Measurements from ENCODE around the gene CYLD. TPM values are rescaled to one million over a fixed set of nuclear protein-coding genes. Genes with fewer than 3 reads are reported as not detected.

CYLD gene
- 26.7 and 27.8 TPM in 2 replicates for total RNA-seq
- long read RNA-seq, transcript CYLD-214 (18 exons, 3,513 nt), result major isoform, 30 of 92 reads
- long read RNA-seq, partial matches to known transcripts, result 42 of 92 reads
- long read RNA-seq, other reads (novel, unspliced or antisense), result 20 of 92 reads

- DNase-seq (ENCODE audit: extremely low spot score, unreplicated experiment), result peak; percentile 100
- no peak for TF ChIP-seq CTCF (IDR thresholded peaks at IDR 0.05)
- no peaks in the 10 kb centered on the region for H3K9me3 Mint-ChIP-seq (ENCODE audit: unreplicated experiment)
- H3K27me3 Mint-ChIP-seq (ENCODE audit: unreplicated experiment), result peaks cover 9% of the 10 kb centered on the region
- peaks cover 20% of the 10 kb centered on the region for H3K4me1 Mint-ChIP-seq (ENCODE audit: unreplicated experiment)
- H3K27ac Mint-ChIP-seq (ENCODE audit: unreplicated experiment), result peak within 1 kb of the TSS; percentile 78
- H3K36me3 Mint-ChIP-seq (ENCODE audit: unreplicated experiment), result peaks cover 7% of the 10 kb centered on the region
- peak within 1 kb of the TSS; percentile 78 for H3K4me3 Mint-ChIP-seq (ENCODE audit: unreplicated experiment)
These were observed at the start of gene CYLD for GRCh38 chr16:50741781-50742575. CYLD (plus strand) TSS chr16:50742086; CDS start chr16:50749699, 7,613 bp downstream.

GRCh38 chr16:50692644-50692998 lies 49.3 kb upstream of the CYLD start:
- Mint-ChIP-seq H3K9me3 (ENCODE audit: unreplicated experiment) (no peaks in the 10 kb centered on the region), H3K27me3 (ENCODE audit: unreplicated experiment) (peaks cover 33% of the 10 kb centered on the region), H3K4me1 (ENCODE audit: unreplicated experiment) (peaks cover 15% of the 10 kb centered on the region), H3K27ac (ENCODE audit: unreplicated experiment) (no peak overlapping the region), H3K36me3 (ENCODE audit: unreplicated experiment) (no peaks in the 10 kb centered on the region), H3K4me3 (ENCODE audit: unreplicated experiment) (no peak overlapping the region)
- DNase-seq (ENCODE audit: extremely low spot score, unreplicated experiment), result no peak
- TF ChIP-seq CTCF (IDR thresholded peaks at IDR 0.05), result no peak

GRCh38 chr16:50692999-50693781 lies 48.7 kb upstream of the CYLD start, which contains the start of gene NOD2:
NOD2 (plus strand) TSS chr16:50693606; CDS start chr16:50699496, 5,890 bp downstream.
- no peak within 1 kb of the TSS for H3K27ac Mint-ChIP-seq (ENCODE audit: unreplicated experiment)
- peak within 1 kb of the TSS; percentile 31 for H3K4me3 Mint-ChIP-seq (ENCODE audit: unreplicated experiment)
- H3K36me3 Mint-ChIP-seq (ENCODE audit: unreplicated experiment), result no peaks in the 10 kb centered on the region
- DNase-seq (ENCODE audit: extremely low spot score, unreplicated experiment), result no peak
- TF ChIP-seq CTCF (IDR thresholded peaks at IDR 0.05), result no peak
- peaks cover 33% of the 10 kb centered on the region for H3K27me3 Mint-ChIP-seq (ENCODE audit: unreplicated experiment)
- no peaks in the 10 kb centered on the region for H3K9me3 Mint-ChIP-seq (ENCODE audit: unreplicated experiment)
- H3K4me1 Mint-ChIP-seq (ENCODE audit: unreplicated experiment), result peaks cover 15% of the 10 kb centered on the region

GRCh38 chr16:50694206-50694605 lies 47.7 kb upstream of the CYLD start:
- DNase-seq (ENCODE audit: extremely low spot score, unreplicated experiment), result no peak
- H3K27me3 Mint-ChIP-seq (ENCODE audit: unreplicated experiment), result peaks cover 29% of the 10 kb centered on the region
- peaks cover 15% of the 10 kb centered on the region for H3K4me1 Mint-ChIP-seq (ENCODE audit: unreplicated experiment)

More at GRCh38 chr16:50694206-50694605, 47.7 kb upstream of the CYLD start:
- H3K36me3 Mint-ChIP-seq (ENCODE audit: unreplicated experiment), result no peaks in the 10 kb centered on the region
- no peak overlapping the region for H3K27ac Mint-ChIP-seq (ENCODE audit: unreplicated experiment)
- peak overlapping the region; percentile 31 for H3K4me3 Mint-ChIP-seq (ENCODE audit: unreplicated experiment)
- TF ChIP-seq CTCF (IDR thresholded peaks at IDR 0.05), result no peak
- H3K9me3 Mint-ChIP-seq (ENCODE audit: unreplicated experiment), result no peaks in the 10 kb centered on the region

Data from osteocyte (in vitro differentiated cells).